Keratinocyte (primary cell): ENCODE measurements around the gene SHANK1.
"Not testable (repeated sequence)": the region's sequence is repeated elsewhere in the genome, so short reads cannot be mapped to it uniquely, and the experiment has no call there.

Experiments
- CTCF ChIP-seq, 3 experiments: IDR thresholded peaks in 1 of 3; conservative IDR thresholded peaks in 1 of 3; optimal IDR thresholded peaks in 1 of 3; 2 replicates in 2 of 3; 3 replicates in 1 of 3; pipeline versions ENCODE3 to v1.5.1; 2011; ENCODE audit warnings: low read length in 3 of 3, mild to moderate bottlenecking in 3 of 3, moderate library complexity in 2 of 3, control low read depth in 1 of 3, inconsistent platforms in 1 of 3; ENCODE audit not compliant: insufficient read depth in 2 of 3; ENCODE audit errors: extremely low read depth in 1 of 3
- EZH2 ChIP-seq: IDR thresholded peaks from one replicate; pipeline ENCODE4 v1.6.1; 2012; ENCODE audit warnings: inconsistent platforms, mild to moderate bottlenecking, low read length, moderate library complexity

GRCh38 chr19:50763521-50763920, 43.9 kb upstream of the SHANK1 start:
- TF ChIP-seq EZH2; CTCF (optimal IDR thresholded peaks at IDR 0.05 in 1 of 3, IDR thresholded peaks at IDR 0.05 in 1 of 3, conservative IDR thresholded peaks at IDR 0.05 in 1 of 3; ENCODE audit: extremely low read depth in 1 of 3, insufficient read depth in 2 of 3, low read length in 3 of 3): not testable (repeated sequence)
